Kidney (tissue), 14 donors: Measurements from ENCODE around the gene ACOXL. TPM values are rescaled to one million over a fixed set of nuclear protein-coding genes. Genes with fewer than 3 reads are reported as not detected.

Experiments used
- DNase-seq, 5 donors: peaks; one replicate each; pipeline ENCODE4 v3.0.0-alpha.2; 2013 to 2020
- FAIRE-seq: peaks from 2 replicates; lab custom pipeline; 2012; peaks lifted over from hg19 to GRCh38; lab: Jason Lieb, UNC
- H3K27ac ChIP-seq, 2 donors: one replicate each; pipeline ENCODE4 v1.7.0; 2013; ENCODE audit warnings: low read depth in 2 of 2, low read length in 2 of 2, inconsistent platforms in 1 of 2
- H3K27me3 ChIP-seq: one replicate; pipeline ENCODE4 v1.7.1; 2013; ENCODE audit warnings: low read length, inconsistent platforms; ENCODE audit not compliant: control insufficient read depth, insufficient read depth
- H3K36me3 ChIP-seq, 3 donors: one replicate each; pipeline versions ENCODE4 v1.7.0 to v1.7.1; 2013; ENCODE audit warnings: low read length in 3 of 3, control low read depth in 1 of 3, inconsistent platforms in 1 of 3; ENCODE audit not compliant: insufficient read depth in 3 of 3, control insufficient read depth in 2 of 3
- H3K4me1 ChIP-seq, 3 donors: one replicate each; pipeline versions ENCODE4 v1.7.0 to v1.7.1; 2013; ENCODE audit warnings: low read length in 3 of 3, inconsistent platforms in 1 of 3, low read depth in 1 of 3; ENCODE audit not compliant: control insufficient read depth in 2 of 3, insufficient read depth in 2 of 3
- H3K4me3 ChIP-seq, 3 donors: one replicate each; pipeline versions ENCODE4 v1.7.0 to v1.8.1; 2013; ENCODE audit warnings: low read length in 3 of 3, control low read depth in 1 of 3, inconsistent platforms in 1 of 3
- H3K9ac ChIP-seq, 3 donors: one replicate each; pipeline versions ENCODE4 v1.7.0 to v1.7.1; 2013; ENCODE audit warnings: low read length in 3 of 3, control low read depth in 1 of 3, inconsistent platforms in 1 of 3
- H3K9me3 ChIP-seq, 3 donors: one replicate each; pipeline versions ENCODE4 v1.7.0 to v1.7.1; 2013; ENCODE audit warnings: low read length in 3 of 3, control low read depth in 1 of 3, inconsistent platforms in 1 of 3; ENCODE audit not compliant: control insufficient read depth in 2 of 3, insufficient read depth in 1 of 3
- intact Hi-C: fragments of 100-400 bp; cut with DNase I; formaldehyde crosslinking; loops from one replicate; pipeline ENCODE4 v1.11.1; 2022
- polyA plus RNA-seq: library from polyadenylated mRNA; stranded (reverse); fragments of 350-450 nt; fragmentation: Illumina TruSeq; extraction: RNeasy Lipid Tissue Mini Kit (QIAGEN cat#74804); gene quantifications from one replicate; pipeline ENCODE4 v1.2.3, GENCODE V29; 2014; ENCODE audit warnings: low read depth, low replicate concordance; ENCODE audit not compliant: insufficient read depth
- total RNA-seq: library from RNA; stranded (reverse); fragmentation: NEBNext Ultra II Directional; extraction: Animal tissue kit (Norgen Biotek cat#: 25700); gene quantifications from one replicate; pipeline ENCODE4 v1.2.1, GENCODE V29; 2021
- TF ChIP-seq, protein P1 (sequence below): IDR thresholded peaks from 3 replicates; pipeline ENCODE4 v1.5.1; 2012; ENCODE audit warnings: mild to moderate bottlenecking, moderate library complexity, borderline replicate concordance; ENCODE audit not compliant: insufficient read depth; ENCODE audit errors: extremely low read depth
- donor health status: control.
- donor health status: control.
- donor health status: control.
- donor health status: control.
- donor health status: control.
- donor health status: DM: yes; HTN: yes; CAD: no.
- donor health status: Normal renal cell carcinoma (clear cell type).

ACOXL gene
- total and polyA plus RNA-seq, 2 donors from 2014 or later: 2.0 TPM; not detected in 1

DNA sequence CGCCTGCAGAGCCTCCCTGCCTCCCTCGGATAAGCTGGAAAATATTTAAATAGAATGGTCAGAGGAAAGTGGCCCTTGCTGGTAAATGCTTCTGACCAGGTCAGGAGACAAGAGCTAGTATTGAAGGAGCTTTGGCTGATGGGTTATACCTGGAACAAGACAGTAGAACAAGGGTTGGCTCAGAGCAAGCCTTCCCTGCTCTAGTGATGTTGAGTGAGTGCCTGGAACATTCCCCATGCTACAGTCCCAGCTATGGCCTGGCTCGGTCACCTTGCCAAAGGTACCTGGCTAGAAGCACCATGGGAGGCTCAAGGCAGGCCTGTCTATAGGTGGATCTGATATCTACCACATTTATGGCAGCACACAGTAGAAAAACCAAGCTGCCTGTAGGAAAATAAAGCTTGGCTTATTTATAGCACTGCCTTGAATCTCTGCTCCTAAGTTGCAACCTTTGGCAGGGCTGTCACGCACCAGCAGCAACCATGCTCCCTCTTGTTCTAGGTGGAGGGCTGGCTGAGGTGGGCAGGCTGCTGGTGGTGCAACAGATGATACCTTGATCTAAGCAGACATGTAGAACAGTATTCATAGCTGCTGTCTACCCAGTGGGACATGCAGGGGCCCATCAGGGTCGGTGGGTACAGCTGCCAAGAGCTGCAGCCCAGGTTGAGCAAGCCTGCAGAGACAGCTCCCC lies 321.6 kb downstream of the ACOXL start:
- intact Hi-C loops: no loop called here
- DNase-seq (peak in 4 of 5 donors; percentile 59 to 73 (median 62)), FAIRE-seq (no peak)
- Histone ChIP-seq H3K9ac (no peak overlapping the region), H3K27me3 (no peaks in the 10 kb centered on the region), H3K9me3 (no peaks in the 10 kb centered on the region), H3K36me3 (no peaks in the 10 kb centered on the region), H3K4me1 (peaks cover 0 to 10% (median 10%) of the 10 kb centered on the region in 3 donors), H3K4me3 (no peak overlapping the region), H3K27ac (peak overlapping the region in 1 of 2 donors; percentile 9)
- TF ChIP-seq, protein P1, sequence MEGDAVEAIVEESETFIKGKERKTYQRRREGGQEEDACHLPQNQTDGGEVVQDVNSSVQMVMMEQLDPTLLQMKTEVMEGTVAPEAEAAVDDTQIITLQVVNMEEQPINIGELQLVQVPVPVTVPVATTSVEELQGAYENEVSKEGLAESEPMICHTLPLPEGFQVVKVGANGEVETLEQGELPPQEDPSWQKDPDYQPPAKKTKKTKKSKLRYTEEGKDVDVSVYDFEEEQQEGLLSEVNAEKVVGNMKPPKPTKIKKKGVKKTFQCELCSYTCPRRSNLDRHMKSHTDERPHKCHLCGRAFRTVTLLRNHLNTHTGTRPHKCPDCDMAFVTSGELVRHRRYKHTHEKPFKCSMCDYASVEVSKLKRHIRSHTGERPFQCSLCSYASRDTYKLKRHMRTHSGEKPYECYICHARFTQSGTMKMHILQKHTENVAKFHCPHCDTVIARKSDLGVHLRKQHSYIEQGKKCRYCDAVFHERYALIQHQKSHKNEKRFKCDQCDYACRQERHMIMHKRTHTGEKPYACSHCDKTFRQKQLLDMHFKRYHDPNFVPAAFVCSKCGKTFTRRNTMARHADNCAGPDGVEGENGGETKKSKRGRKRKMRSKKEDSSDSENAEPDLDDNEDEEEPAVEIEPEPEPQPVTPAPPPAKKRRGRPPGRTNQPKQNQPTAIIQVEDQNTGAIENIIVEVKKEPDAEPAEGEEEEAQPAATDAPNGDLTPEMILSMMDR: no peak

GRCh38 chr2:111054791-111055691 lies 322.7 kb downstream of the ACOXL start:
- H3K9ac ChIP-seq: peak overlapping the region in 1 of 3 donors; percentile 28
- intact Hi-C loops: no loop called here
- TF ChIP-seq, protein P1: no peak
- no peak overlapping the region for H3K4me3 ChIP-seq
- no peaks in the 10 kb centered on the region for H3K27me3 ChIP-seq
- FAIRE-seq (no peak), DNase-seq (peak; percentile 52 to 84 (median 73))
- peaks cover 0 to 8% (median 4%) of the 10 kb centered on the region in 3 donors for H3K4me1 ChIP-seq
- H3K36me3 ChIP-seq: no peaks in the 10 kb centered on the region
- no peaks in the 10 kb centered on the region for H3K9me3 ChIP-seq
- no peak overlapping the region for H3K27ac ChIP-seq

DNA sequence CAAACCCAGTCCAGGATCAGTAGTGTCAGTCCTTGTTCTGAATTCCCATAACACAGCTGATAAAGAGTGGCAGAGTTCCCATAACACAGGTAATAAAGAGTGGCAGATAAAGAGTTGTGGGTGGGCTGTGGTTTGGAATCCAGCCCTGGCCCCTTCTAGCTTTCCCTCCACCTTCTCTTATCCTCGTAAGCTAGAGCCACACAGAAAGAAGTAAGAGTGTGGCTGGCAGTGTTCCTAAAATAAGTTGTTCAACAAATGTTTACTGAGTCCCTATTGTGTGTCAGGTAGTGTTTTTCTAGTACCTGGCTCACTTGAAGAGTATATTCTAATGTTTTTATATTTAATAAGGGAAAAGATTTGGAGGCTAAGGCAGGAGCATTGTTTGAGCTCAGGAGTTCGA lies 323.4 kb downstream of the ACOXL start:
- Histone ChIP-seq H3K9me3 (no peaks in the 10 kb centered on the region), H3K4me3 (no peak overlapping the region), H3K27ac (no peak overlapping the region), H3K9ac (no peak overlapping the region), H3K4me1 (peaks cover 0 to 8% (median 3%) of the 10 kb centered on the region in 3 donors), H3K36me3 (no peaks in the 10 kb centered on the region), H3K27me3 (no peaks in the 10 kb centered on the region)
- FAIRE-seq (no peak), DNase-seq (no peak)
- intact Hi-C loops: no loop called here
- TF ChIP-seq, protein P1: no peak
